ENCODE measurements around the gene CDC14B. TPM values are rescaled to one million over a fixed set of nuclear protein-coding genes. Genes with fewer than 3 reads are reported as not detected.

Gene CDC14B
- total RNA-seq, 1 donor from 2014 or later = 53.2 TPM

- DNase-seq (ENCODE audit: low spot score, unreplicated experiment) = no peak
- Mint-ChIP-seq H3K27me3 (no peaks in the 10 kb centered on the region), H3K36me3 (ENCODE audit: insufficient read depth) (no peaks in the 10 kb centered on the region), H3K9me3 (ENCODE audit: low read depth) (no peaks in the 10 kb centered on the region), H3K4me1 (ENCODE audit: low read depth) (no peaks in the 10 kb centered on the region), H3K27ac (no peak overlapping the region), H3K4me3 (ENCODE audit: low read depth) (no peak overlapping the region)
- TF ChIP-seq CTCF (IDR thresholded peaks at IDR 0.05; ENCODE audit: unreplicated experiment) = no peak
Measured at GRCh38 chr9:96663506-96664120, 44.0 kb upstream of the CDC14B start.

GRCh38 chr9:96661711-96662110, 42.1 kb upstream of the CDC14B start:
- Mint-ChIP-seq H3K36me3 (ENCODE audit: insufficient read depth) (no peaks in the 10 kb centered on the region), H3K27ac (no peak overlapping the region), H3K4me3 (ENCODE audit: low read depth) (no peak overlapping the region), H3K9me3 (ENCODE audit: low read depth) (no peaks in the 10 kb centered on the region), H3K4me1 (ENCODE audit: low read depth) (no peaks in the 10 kb centered on the region), H3K27me3 (peaks cover 12% of the 10 kb centered on the region)
- no peak for DNase-seq (ENCODE audit: low spot score, unreplicated experiment)
- no peak for TF ChIP-seq CTCF (IDR thresholded peaks at IDR 0.05; ENCODE audit: unreplicated experiment)

- Mint-ChIP-seq H3K9me3 (ENCODE audit: low read depth) (no peaks in the 10 kb centered on the region), H3K36me3 (ENCODE audit: insufficient read depth) (no peaks in the 10 kb centered on the region), H3K4me3 (ENCODE audit: low read depth) (no peak overlapping the region), H3K27ac (no peak overlapping the region), H3K4me1 (ENCODE audit: low read depth) (peaks cover 2% of the 10 kb centered on the region), H3K27me3 (peaks cover 12% of the 10 kb centered on the region)
- no peak for TF ChIP-seq CTCF (IDR thresholded peaks at IDR 0.05; ENCODE audit: unreplicated experiment)
- no peak for DNase-seq (ENCODE audit: low spot score, unreplicated experiment)
Measured at GRCh38 chr9:96660692-96661248, 41.1 kb upstream of the CDC14B start.

- H3K4me3 Mint-ChIP-seq (ENCODE audit: low read depth) = peak within 1 kb of the TSS; percentile 86
- H3K27ac Mint-ChIP-seq = peak within 1 kb of the TSS; percentile 97
- TF ChIP-seq CTCF (IDR thresholded peaks at IDR 0.05; ENCODE audit: unreplicated experiment) = peak; percentile 0
- no peaks in the 10 kb centered on the region for H3K36me3 Mint-ChIP-seq (ENCODE audit: insufficient read depth)
- H3K9me3 Mint-ChIP-seq (ENCODE audit: low read depth) = no peaks in the 10 kb centered on the region
- DNase-seq (ENCODE audit: low spot score, unreplicated experiment) = no peak
- H3K27me3 Mint-ChIP-seq = peaks cover 12% of the 10 kb centered on the region
- peaks cover 4% of the 10 kb centered on the region for H3K4me1 Mint-ChIP-seq (ENCODE audit: low read depth)
Measured at GRCh38 chr9:96655198-96655851, 35.7 kb upstream of the CDC14B start, which contains the start of gene PRXL2C. Gene PRXL2C (minus strand): TSS chr9:96655317. CDS start chr9:96655281, 36 bp downstream.

- peaks cover 12% of the 10 kb centered on the region for H3K27me3 Mint-ChIP-seq
- H3K36me3 Mint-ChIP-seq (ENCODE audit: insufficient read depth) = peaks cover 3% of the 10 kb centered on the region
- H3K27ac Mint-ChIP-seq = peak overlapping the region; percentile 95
- H3K4me1 Mint-ChIP-seq (ENCODE audit: low read depth) = peaks cover 4% of the 10 kb centered on the region
- peak; percentile 24 for TF ChIP-seq CTCF (IDR thresholded peaks at IDR 0.05; ENCODE audit: unreplicated experiment)
- no peaks in the 10 kb centered on the region for H3K9me3 Mint-ChIP-seq (ENCODE audit: low read depth)
- peak overlapping the region; percentile 84 for H3K4me3 Mint-ChIP-seq (ENCODE audit: low read depth)
- DNase-seq (ENCODE audit: low spot score, unreplicated experiment) = peak; percentile 56
Measured at GRCh38 chr9:96654450-96655197, 35.0 kb upstream of the CDC14B start.

All from progenitor cell of endocrine pancreas (in vitro differentiated cells).